NCI-H2196 (cell line): ENCODE data around the gene POLR2F.
"Not testable (repeated sequence)": the region's sequence is repeated elsewhere in the genome, so short reads cannot be mapped to it uniquely, and the experiment has no call there.

Source experiments
- DNase-seq: peaks from one replicate; lab custom pipeline; 2025; ENCODE audit not compliant: unreplicated experiment; lab: John Stamatoyannopoulos, UW

The POLR2F gene

GRCh38 chr22:37952629-37953028 is 870 bp upstream of the POLR2F start:
- DNase-seq = not testable (repeated sequence)

GRCh38 chr22:37953062-37953436 is 450 bp upstream of the POLR2F start:
- DNase-seq = no peak

GRCh38 chr22:37954686-37955085 is 1.2 kb downstream of the POLR2F start:
- no peak for DNase-seq

- DNase-seq = not testable (repeated sequence)
Observed at GRCh38 chr22:37955825-37956397, 2.4 kb downstream of the POLR2F start.

GRCh38 chr22:37957232-37957631 is 3.7 kb downstream of the POLR2F start:
- no peak for DNase-seq

GRCh38 chr22:37959231-37959825 is 5.8 kb downstream of the POLR2F start:
- DNase-seq = no peak

- no peak for DNase-seq
Observed at GRCh38 chr22:37961062-37961461, 7.6 kb downstream of the POLR2F start.

GRCh38 chr22:37965940-37966664 is 12.6 kb downstream of the POLR2F start:
- no peak for DNase-seq

GRCh38 chr22:37967147-37967546 is 13.6 kb downstream of the POLR2F start:
- no peak for DNase-seq

- no peak for DNase-seq
Observed at GRCh38 chr22:37967637-37968451, 14.3 kb downstream of the POLR2F start.

GRCh38 chr22:37968452-37969251 is 15.2 kb downstream of the POLR2F start:
- no peak for DNase-seq

GRCh38 chr22:37970864-37971263 is 17.4 kb downstream of the POLR2F start:
- no peak for DNase-seq

GRCh38 chr22:37971475-37972434 is 18.3 kb downstream of the POLR2F start:
- DNase-seq = no peak

- DNase-seq = no peak
Observed at GRCh38 chr22:37972527-37972926, 19.0 kb downstream of the POLR2F start.

- no peak for DNase-seq
Observed at GRCh38 chr22:37973271-37974170, 20.0 kb downstream of the POLR2F start.

GRCh38 chr22:37975153-37975552 is 21.7 kb downstream of the POLR2F start:
- DNase-seq = no peak

GRCh38 chr22:37976022-37976421 is 22.5 kb downstream of the POLR2F start:
- DNase-seq = not testable (repeated sequence)

GRCh38 chr22:37976547-37976946 is 23.0 kb downstream of the POLR2F start:
- DNase-seq = no peak

- DNase-seq = no peak
Observed at GRCh38 chr22:37979782-37980181, 26.3 kb downstream of the POLR2F start.
